ENCODE results near the gene EEF1G. TPM values are rescaled to one million over a fixed set of nuclear protein-coding genes. Genes with fewer than 3 reads are reported as not detected.
A peak's percentile ranks its signal among the peaks of the same experiment; 100 is the strongest.

Gene EEF1G
- total RNA-seq, 1 experiment from 2014 or later = 1,815 TPM

GRCh38 chr11:62546929-62547625, 26.6 kb downstream of the EEF1G start:
- no peak for TF ChIP-seq CTCF (conservative IDR thresholded peaks at IDR 0.05; ENCODE audit: low read depth, low read length)
- no peak for TF ChIP-seq EZH2 (IDR thresholded peaks at IDR 0.05; ENCODE audit: low read length, unreplicated experiment)
- no peak for TF ChIP-seq EZH2phosphoT487 (IDR thresholded peaks at IDR 0.05; ENCODE audit: borderline replicate concordance, low read length)
- Histone ChIP-seq H3K9me2 (replicated peaks; ENCODE audit: low read length) (no peaks in the 10 kb centered on the region), H3K4me1 (ENCODE audit: insufficient read depth, low read length) (peaks cover 57% of the 10 kb centered on the region), H3K9ac (ENCODE audit: low read length) (peak overlapping the region; percentile 97), H3K79me2 (ENCODE audit: low read length) (peaks cover 53% of the 10 kb centered on the region), H4K20me1 (ENCODE audit: low read length) (peaks cover 14% of the 10 kb centered on the region), H3K36me3 (ENCODE audit: low read depth, low read length) (no peaks in the 10 kb centered on the region), H3K4me2 (ENCODE audit: low read length) (peak overlapping the region; percentile 89), H2AFZ (ENCODE audit: low read length) (peak overlapping the region; percentile 71), H3K27ac (ENCODE audit: low read length) (peak overlapping the region; percentile 94), H3K27me3 (ENCODE audit: low read length) (no peaks in the 10 kb centered on the region), H3F3A (ENCODE audit: low read length, unreplicated experiment) (peaks cover 8% of the 10 kb centered on the region), H3K4me3 (ENCODE audit: low read length) (peak overlapping the region; percentile 96), H3K9me3 (ENCODE audit: low read length) (no peaks in the 10 kb centered on the region)
- CTCF ChIA-PET = interaction anchor here (1.3 to 1.7 kb wide), 2 partner anchors 12 to 14 kb away, joined by 5 to 13 read pairs; no protein-coding TSS in a partner anchor
- ATAC-seq (peak; percentile 10), DNase-seq (peak; percentile 77)
- intact Hi-C loops (cut with micrococcal nuclease) = loop anchor here (1.0 kb wide), 1 partner anchor 13 kb away; no protein-coding TSS in a partner anchor
- no TSS peak for BruUV-seq (replicated peaks)
- POLR2A ChIA-PET (ENCODE audit: unreplicated experiment) = interaction anchor here (0.5 to 1.5 kb wide), 5 partner anchors 8 to 335 kb away, joined by 3 to 17 read pairs (median 5); partner anchors contain the start of gene EEF1G

GRCh38 chr11:62546244-62546928, 27.3 kb downstream of the EEF1G start, which contains the start of gene AHNAK:
AHNAK (minus strand) TSS chr11:62546806; CDS start chr11:62536098, 10,708 bp downstream.
- intact Hi-C loops (cut with micrococcal nuclease) = loop anchor here (1.0 kb wide), 1 partner anchor 14 kb away; no protein-coding TSS in a partner anchor
- H3K4me2 ChIP-seq (ENCODE audit: low read length) = peak within 1 kb of the TSS; percentile 89
- no peaks in the 10 kb centered on the region for H3K9me2 ChIP-seq (replicated peaks; ENCODE audit: low read length)
- BruUV-seq (replicated peaks) = TSS peak; percentile 58
- peak within 1 kb of the TSS; percentile 71 for H2AFZ ChIP-seq (ENCODE audit: low read length)
- peak; percentile 75 for DNase-seq
- peak within 1 kb of the TSS; percentile 96 for H3K4me3 ChIP-seq (ENCODE audit: low read length)
- ChIA-PET CTCF (interaction anchor here (1.3 to 1.7 kb wide), 2 partner anchors 13 to 14 kb away, joined by 5 to 13 read pairs; no protein-coding TSS in a partner anchor), POLR2A (ENCODE audit: unreplicated experiment) (interaction anchor here (0.5 to 1.5 kb wide), 6 partner anchors 9 to 335 kb away, joined by 3 to 17 read pairs (median 6); partner anchors contain the start of gene EEF1G)
- H3K79me2 ChIP-seq (ENCODE audit: low read length) = peaks cover 60% of the 10 kb centered on the region
- peaks cover 8% of the 10 kb centered on the region for H3F3A ChIP-seq (ENCODE audit: low read length, unreplicated experiment)
- peak within 1 kb of the TSS; percentile 94 for H3K27ac ChIP-seq (ENCODE audit: low read length)
- peaks cover 57% of the 10 kb centered on the region for H3K4me1 ChIP-seq (ENCODE audit: insufficient read depth, low read length)
- H4K20me1 ChIP-seq (ENCODE audit: low read length) = peaks cover 21% of the 10 kb centered on the region
- H3K9ac ChIP-seq (ENCODE audit: low read length) = peak within 1 kb of the TSS; percentile 97
- no peak for TF ChIP-seq EZH2 (IDR thresholded peaks at IDR 0.05; ENCODE audit: low read length, unreplicated experiment)
- no peak for TF ChIP-seq CTCF (conservative IDR thresholded peaks at IDR 0.05; ENCODE audit: low read depth, low read length)
- TF ChIP-seq EZH2phosphoT487 (IDR thresholded peaks at IDR 0.05; ENCODE audit: borderline replicate concordance, low read length) = no peak
- no peaks in the 10 kb centered on the region for H3K27me3 ChIP-seq (ENCODE audit: low read length)
- no peaks in the 10 kb centered on the region; the same call in 1 of the 2 replicates for H3K36me3 ChIP-seq (ENCODE audit: low read depth, low read length)
- H3K9me3 ChIP-seq (ENCODE audit: low read length) = no peaks in the 10 kb centered on the region
- ATAC-seq = peak; percentile 28
